Measurements from ENCODE around the gene UXS1. TPM values are rescaled to one million over a fixed set of nuclear protein-coding genes. Genes with fewer than 3 reads are reported as not detected.
A peak's percentile ranks its signal among the peaks of the same experiment; 100 is the strongest.

The UXS1 gene
- total and polyA plus RNA-seq, 2 donors from 2014 or later, result 56.6 to 74.4 TPM

- no peak for TF ChIP-seq CTCF (IDR thresholded peaks at IDR 0.05; ENCODE audit: borderline replicate concordance, extremely low read depth, insufficient read depth)
- DNase-seq (peak; percentile 68 to 89 (median 72)), FAIRE-seq (peak; percentile 78)
- H3K4me1 ChIP-seq (ENCODE audit: control insufficient read depth in 2 of 3, insufficient read depth in 2 of 3, low read depth in 1 of 3, low read length in 3 of 3), result peaks cover 5 to 17% (median 15%) of the 10 kb centered on the region in 3 donors
- no peaks in the 10 kb centered on the region for H3K27me3 ChIP-seq (ENCODE audit: control insufficient read depth, insufficient read depth, low read length)
- peak overlapping the region in 1 of 3 donors; percentile 43 for H3K9ac ChIP-seq (ENCODE audit: low read length in 3 of 3)
- no peaks in the 10 kb centered on the region for H3K9me3 ChIP-seq (ENCODE audit: control insufficient read depth in 2 of 3, insufficient read depth in 1 of 3, low read length in 3 of 3)
- intact Hi-C loops (cut with DNase I), result no loop called here
- peak overlapping the region; percentile 81 to 88 for H3K27ac ChIP-seq (ENCODE audit: low read depth in 2 of 2, low read length in 2 of 2)
- peaks cover 0 to 14% (median 0%) of the 10 kb centered on the region in 3 donors for H3K36me3 ChIP-seq (ENCODE audit: control insufficient read depth in 2 of 3, insufficient read depth in 3 of 3, low read length in 3 of 3)
- H3K4me3 ChIP-seq (ENCODE audit: low read length in 3 of 3), result peak overlapping the region in 1 of 3 donors; percentile 34
Measured at GRCh38 chr2:106113361-106113966, 80.6 kb downstream of the UXS1 start.

GRCh38 chr2:106111882-106112571 lies 82.1 kb downstream of the UXS1 start:
- no peak for FAIRE-seq
- no peak for DNase-seq
- Histone ChIP-seq H3K4me1 (ENCODE audit: control insufficient read depth in 2 of 3, insufficient read depth in 2 of 3, low read depth in 1 of 3, low read length in 3 of 3) (peaks cover 5 to 17% (median 15%) of the 10 kb centered on the region in 3 donors), H3K9ac (ENCODE audit: low read length in 3 of 3) (no peak overlapping the region), H3K36me3 (ENCODE audit: control insufficient read depth in 2 of 3, insufficient read depth in 3 of 3, low read length in 3 of 3) (peaks cover 0 to 14% (median 0%) of the 10 kb centered on the region in 3 donors), H3K27ac (ENCODE audit: low read depth in 2 of 2, low read length in 2 of 2) (peak overlapping the region in 1 of 2 donors; percentile 9), H3K9me3 (ENCODE audit: control insufficient read depth in 2 of 3, insufficient read depth in 1 of 3, low read length in 3 of 3) (no peaks in the 10 kb centered on the region), H3K27me3 (ENCODE audit: control insufficient read depth, insufficient read depth, low read length) (no peaks in the 10 kb centered on the region), H3K4me3 (ENCODE audit: low read length in 3 of 3) (no peak overlapping the region)
- no peak for TF ChIP-seq CTCF (IDR thresholded peaks at IDR 0.05; ENCODE audit: borderline replicate concordance, extremely low read depth, insufficient read depth)
- intact Hi-C loops (cut with DNase I), result no loop called here

- no peaks in the 10 kb centered on the region for H3K27me3 ChIP-seq (ENCODE audit: control insufficient read depth, insufficient read depth, low read length)
- H3K4me3 ChIP-seq (ENCODE audit: low read length in 3 of 3), result no peak overlapping the region
- peaks cover 5 to 17% (median 12%) of the 10 kb centered on the region in 3 donors for H3K4me1 ChIP-seq (ENCODE audit: control insufficient read depth in 2 of 3, insufficient read depth in 2 of 3, low read depth in 1 of 3, low read length in 3 of 3)
- no peaks in the 10 kb centered on the region for H3K9me3 ChIP-seq (ENCODE audit: control insufficient read depth in 2 of 3, insufficient read depth in 1 of 3, low read length in 3 of 3)
- TF ChIP-seq CTCF (IDR thresholded peaks at IDR 0.05; ENCODE audit: borderline replicate concordance, extremely low read depth, insufficient read depth), result no peak
- peaks cover 0 to 14% (median 0%) of the 10 kb centered on the region in 3 donors for H3K36me3 ChIP-seq (ENCODE audit: control insufficient read depth in 2 of 3, insufficient read depth in 3 of 3, low read length in 3 of 3)
- intact Hi-C loops (cut with DNase I), result loop anchor here (10.0 kb wide), 1 partner anchor 475 kb away; no protein-coding TSS in a partner anchor
- H3K9ac ChIP-seq (ENCODE audit: low read length in 3 of 3), result no peak overlapping the region
- DNase-seq (peak in 2 of 5 donors; percentile 26 to 36), FAIRE-seq (no peak)
- H3K27ac ChIP-seq (ENCODE audit: low read depth in 2 of 2, low read length in 2 of 2), result no peak overlapping the region
Measured at GRCh38 chr2:106109675-106110424, 84.3 kb downstream of the UXS1 start.
